ENCODE results near the gene UQCC5. TPM values are rescaled to one million over a fixed set of nuclear protein-coding genes. Genes with fewer than 3 reads are reported as not detected.

Gene UQCC5
- total RNA-seq, 1 experiment from 2014 or later = 15.1 TPM

- Mint-ChIP-seq H3K36me3 (ENCODE audit: insufficient read depth, unreplicated experiment) (no peaks in the 10 kb centered on the region), H3K4me3 (ENCODE audit: low read depth, unreplicated experiment) (no peak overlapping the region), H3K9me3 (ENCODE audit: low read depth, unreplicated experiment) (no peaks in the 10 kb centered on the region), H3K4me1 (ENCODE audit: low read depth, unreplicated experiment) (no peaks in the 10 kb centered on the region), H3K27me3 (ENCODE audit: unreplicated experiment) (no peaks in the 10 kb centered on the region), H3K27ac (ENCODE audit: unreplicated experiment) (no peak overlapping the region)
- CTCF ChIA-PET = no interaction called here
- TF ChIP-seq, protein P1, sequence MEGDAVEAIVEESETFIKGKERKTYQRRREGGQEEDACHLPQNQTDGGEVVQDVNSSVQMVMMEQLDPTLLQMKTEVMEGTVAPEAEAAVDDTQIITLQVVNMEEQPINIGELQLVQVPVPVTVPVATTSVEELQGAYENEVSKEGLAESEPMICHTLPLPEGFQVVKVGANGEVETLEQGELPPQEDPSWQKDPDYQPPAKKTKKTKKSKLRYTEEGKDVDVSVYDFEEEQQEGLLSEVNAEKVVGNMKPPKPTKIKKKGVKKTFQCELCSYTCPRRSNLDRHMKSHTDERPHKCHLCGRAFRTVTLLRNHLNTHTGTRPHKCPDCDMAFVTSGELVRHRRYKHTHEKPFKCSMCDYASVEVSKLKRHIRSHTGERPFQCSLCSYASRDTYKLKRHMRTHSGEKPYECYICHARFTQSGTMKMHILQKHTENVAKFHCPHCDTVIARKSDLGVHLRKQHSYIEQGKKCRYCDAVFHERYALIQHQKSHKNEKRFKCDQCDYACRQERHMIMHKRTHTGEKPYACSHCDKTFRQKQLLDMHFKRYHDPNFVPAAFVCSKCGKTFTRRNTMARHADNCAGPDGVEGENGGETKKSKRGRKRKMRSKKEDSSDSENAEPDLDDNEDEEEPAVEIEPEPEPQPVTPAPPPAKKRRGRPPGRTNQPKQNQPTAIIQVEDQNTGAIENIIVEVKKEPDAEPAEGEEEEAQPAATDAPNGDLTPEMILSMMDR (IDR thresholded peaks at IDR 0.05; ENCODE audit: unreplicated experiment) = no peak
- intact Hi-C loops (cut with micrococcal nuclease; ENCODE audit: unreplicated experiment) = no loop called here
- no TSS peak for BruUV-seq (replicated peaks)
- no peak for DNase-seq
Observed at GRCh38 chr3:52546111-52546901, 9.9 kb downstream of the UQCC5 start.

- Mint-ChIP-seq H3K27ac (ENCODE audit: unreplicated experiment) (no peak overlapping the region), H3K9me3 (ENCODE audit: low read depth, unreplicated experiment) (no peaks in the 10 kb centered on the region), H3K27me3 (ENCODE audit: unreplicated experiment) (no peaks in the 10 kb centered on the region), H3K4me1 (ENCODE audit: low read depth, unreplicated experiment) (no peaks in the 10 kb centered on the region), H3K36me3 (ENCODE audit: insufficient read depth, unreplicated experiment) (peaks cover 6% of the 10 kb centered on the region), H3K4me3 (ENCODE audit: low read depth, unreplicated experiment) (no peak overlapping the region)
- intact Hi-C loops (cut with micrococcal nuclease; ENCODE audit: unreplicated experiment) = no loop called here
- TF ChIP-seq, protein P1 (IDR thresholded peaks at IDR 0.05; ENCODE audit: unreplicated experiment) = no peak
- CTCF ChIA-PET = no interaction called here
- no TSS peak for BruUV-seq (replicated peaks)
- no peak for DNase-seq
Observed at GRCh38 chr3:52547143-52547542, 10.7 kb downstream of the UQCC5 start.

GRCh38 chr3:52551118-52551517 is 14.7 kb downstream of the UQCC5 start:
- no TSS peak for BruUV-seq (replicated peaks)
- H3K9me3 Mint-ChIP-seq (ENCODE audit: low read depth, unreplicated experiment) = no peaks in the 10 kb centered on the region

DNA sequence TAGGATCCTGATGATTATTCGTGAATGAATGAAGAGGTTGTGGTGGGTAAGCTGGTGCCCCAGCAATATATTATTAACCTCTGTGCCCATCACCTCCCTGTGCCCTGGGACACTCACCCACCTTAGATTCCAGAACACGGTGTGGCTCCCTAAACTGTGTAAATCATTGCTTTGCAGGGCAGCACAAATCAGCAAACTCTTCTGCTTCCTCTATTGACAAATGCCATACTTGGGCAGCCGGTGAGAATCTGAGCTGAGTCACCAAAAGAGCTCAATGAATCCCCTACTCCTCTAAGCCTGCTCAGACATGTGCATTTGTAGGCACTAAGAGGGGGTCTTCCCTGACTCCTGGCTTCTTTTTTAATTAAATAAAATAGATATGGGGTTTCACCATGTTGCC is 15.7 kb downstream of the UQCC5 start:
- no peaks in the 10 kb centered on the region for H3K27me3 Mint-ChIP-seq (ENCODE audit: unreplicated experiment)
- H3K36me3 Mint-ChIP-seq (ENCODE audit: insufficient read depth, unreplicated experiment) = peaks cover 15% of the 10 kb centered on the region
- peak; percentile 40 for DNase-seq
- CTCF ChIA-PET = interaction anchor here (0.6 to 1.7 kb wide), 3 partner anchors 9 to 140 kb away, joined by 3 to 7 read pairs (median 3); no protein-coding TSS in a partner anchor
- H3K27ac Mint-ChIP-seq (ENCODE audit: unreplicated experiment) = no peak overlapping the region
- no peak overlapping the region for H3K4me3 Mint-ChIP-seq (ENCODE audit: low read depth, unreplicated experiment)
- BruUV-seq (replicated peaks) = no TSS peak
- intact Hi-C loops (cut with micrococcal nuclease; ENCODE audit: unreplicated experiment) = no loop called here
- no peaks in the 10 kb centered on the region for H3K4me1 Mint-ChIP-seq (ENCODE audit: low read depth, unreplicated experiment)
- H3K9me3 Mint-ChIP-seq (ENCODE audit: low read depth, unreplicated experiment) = no peaks in the 10 kb centered on the region
- TF ChIP-seq, protein P1 (IDR thresholded peaks at IDR 0.05; ENCODE audit: unreplicated experiment) = no peak

More at GRCh38 chr3:52551118-52551517, 14.7 kb downstream of the UQCC5 start:
- DNase-seq = no peak
- H3K27ac Mint-ChIP-seq (ENCODE audit: unreplicated experiment) = no peak overlapping the region
- H3K27me3 Mint-ChIP-seq (ENCODE audit: unreplicated experiment) = no peaks in the 10 kb centered on the region
- intact Hi-C loops (cut with micrococcal nuclease; ENCODE audit: unreplicated experiment) = no loop called here
- no peaks in the 10 kb centered on the region for H3K4me1 Mint-ChIP-seq (ENCODE audit: low read depth, unreplicated experiment)
- H3K4me3 Mint-ChIP-seq (ENCODE audit: low read depth, unreplicated experiment) = no peak overlapping the region
- CTCF ChIA-PET = interaction anchor here (0.6 to 1.7 kb wide), 2 partner anchors 10 to 21 kb away, joined by 6 to 7 read pairs; no protein-coding TSS in a partner anchor
- H3K36me3 Mint-ChIP-seq (ENCODE audit: insufficient read depth, unreplicated experiment) = peaks cover 12% of the 10 kb centered on the region
- TF ChIP-seq, protein P1 (IDR thresholded peaks at IDR 0.05; ENCODE audit: unreplicated experiment) = no peak

Measured in Calu3 (cell line).